Stimulated activated naive CD8-positive, alpha-beta T cell treated with anti-CD3 and anti-CD28 coated beads, Interleukin-15, amount 100 ng/mL, for 72 hours (primary cell): Measurements from ENCODE around the gene PPP1R10.

Experiments
- ATAC-seq: fragments of 150-1000 bp; cut with Tn5 transposase; 2 replicates; pipeline ENCODE4 v1.10.0; 2021; ENCODE audit warnings: mild to moderate bottlenecking, moderate library complexity
- DNase-seq, 2 donors: peaks; one replicate each; pipeline ENCODE4 v3.0.0; 2021 to 2022
- H3K27ac Mint-ChIP-seq, 2 donors: one replicate each; pipeline ENCODE4 v1.8.0; 2022; ENCODE audit warnings: mild to moderate bottlenecking in 2 of 2, mixed read lengths in 2 of 2, moderate library complexity in 2 of 2
- H3K27me3 Mint-ChIP-seq: one replicate; pipeline ENCODE4 v1.8.0; 2022; ENCODE audit warnings: mixed read lengths
- H3K4me1 Mint-ChIP-seq: one replicate; pipeline ENCODE4 v1.8.0; 2022; ENCODE audit warnings: mild to moderate bottlenecking, mixed read lengths
- H3K4me3 Mint-ChIP-seq, 2 donors: one replicate each; pipeline ENCODE4 v1.8.0; 2022; ENCODE audit warnings: mild to moderate bottlenecking in 2 of 2, mixed read lengths in 2 of 2, moderate library complexity in 1 of 2
- H3K9me3 Mint-ChIP-seq, 2 donors: one replicate each; pipeline ENCODE4 v1.8.0; 2022; ENCODE audit warnings: mixed read lengths in 2 of 2

The PPP1R10 gene

DNA sequence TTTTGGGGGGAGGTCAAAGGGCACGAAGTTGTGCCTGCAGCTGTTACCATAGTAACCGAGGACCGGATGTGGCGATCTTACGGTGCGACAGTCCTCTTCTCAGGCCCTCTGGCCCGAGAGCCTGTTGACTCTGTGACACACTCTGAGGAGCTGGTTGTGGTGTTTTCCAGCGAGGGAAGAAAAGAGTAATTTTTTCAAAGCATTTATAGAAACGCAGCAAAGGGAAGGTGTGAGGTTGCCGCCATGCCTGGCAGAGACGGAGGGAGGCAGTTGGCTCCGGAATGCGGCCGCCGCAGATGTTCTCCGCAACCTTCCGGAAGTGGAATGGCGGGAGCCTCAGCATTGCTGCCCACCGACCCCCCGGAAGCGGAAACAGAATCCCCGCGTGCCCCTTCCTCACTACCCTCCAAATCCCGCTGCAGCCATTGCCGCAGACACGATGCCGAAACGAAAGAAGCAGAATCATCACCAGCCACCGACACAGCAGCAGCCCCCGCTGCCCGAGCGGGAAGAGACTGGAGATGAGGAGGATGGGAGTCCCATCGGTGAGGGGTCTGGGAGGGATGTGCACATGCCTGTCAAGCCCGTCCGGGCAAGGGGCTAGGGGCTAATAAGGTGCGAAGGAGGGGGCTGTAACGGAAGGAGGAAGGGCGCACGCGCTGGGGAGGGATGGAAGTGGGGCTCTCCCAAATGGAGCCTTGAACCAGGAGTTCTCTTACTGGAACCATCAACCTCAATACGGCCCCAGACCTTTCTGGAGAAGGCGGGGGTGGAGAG, 59.9 kb downstream of the PPP1R10 start, which contains the start of gene PRR3:
Gene PRR3, plus strand, starts transcription at position 390 of the 777 bp plus-strand sequence. Its CDS starts 50 bp downstream, at position 440.
- Mint-ChIP-seq H3K4me3 (peak within 1 kb of the TSS; percentile 89 to 95), H3K4me1 (peaks cover 69% of the 10 kb centered on the region), H3K27me3 (no peaks in the 10 kb centered on the region), H3K9me3 (no peaks in the 10 kb centered on the region), H3K27ac (peak within 1 kb of the TSS; percentile 98 to 99)
- DNase-seq (peak; percentile 92 to 93), ATAC-seq (peak; percentile 87)

DNA sequence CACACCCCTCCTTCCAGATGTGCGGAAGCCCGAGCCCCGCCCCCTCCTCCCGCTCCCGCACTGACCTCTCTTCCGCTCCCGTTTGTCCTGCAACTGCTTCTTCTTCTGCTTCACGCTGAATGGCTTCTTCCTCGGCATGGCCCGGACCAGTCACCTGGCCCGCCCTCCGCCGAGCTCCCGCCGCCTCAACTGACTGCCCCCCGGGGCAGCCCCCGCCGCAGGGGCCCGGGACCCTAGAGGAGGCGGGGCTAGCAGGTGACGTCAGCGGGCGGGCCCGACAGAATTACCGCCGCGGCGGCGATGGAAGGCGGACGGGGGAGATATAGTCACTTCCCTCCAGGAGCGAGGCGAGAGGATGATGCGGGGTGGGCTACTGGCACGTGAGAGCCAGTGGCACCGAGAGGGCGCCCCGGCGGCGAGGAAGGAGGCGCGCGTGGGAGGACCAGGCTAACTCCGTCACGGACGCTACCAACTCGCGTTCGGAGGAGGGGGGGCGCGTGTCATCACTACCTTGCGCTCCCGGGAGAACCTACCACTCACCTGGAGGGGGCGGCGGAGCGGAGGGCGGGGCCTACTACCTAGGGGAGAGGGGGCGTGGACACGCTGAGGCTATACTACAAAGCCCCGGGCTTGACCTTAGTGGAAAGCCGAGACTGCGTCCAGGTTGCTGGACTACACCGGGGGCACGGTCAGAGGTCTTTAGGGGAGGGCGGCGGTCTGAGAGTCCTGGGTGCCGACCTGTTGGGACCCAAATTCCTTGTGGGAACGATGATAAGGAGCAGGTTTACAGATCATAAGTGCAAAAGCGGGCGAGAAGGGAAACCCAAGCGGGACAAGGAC, 60.8 kb downstream of the PPP1R10 start, which contains the start of gene GNL1:
Gene GNL1, minus strand, starts transcription at position 424 of the 840 bp plus-strand sequence. Its CDS starts 286 bp downstream, at position 138.
- no peaks in the 10 kb centered on the region for H3K27me3 Mint-ChIP-seq
- peaks cover 69% of the 10 kb centered on the region for H3K4me1 Mint-ChIP-seq
- peak; percentile 92 for ATAC-seq
- peak within 1 kb of the TSS; percentile 98 to 99 for H3K27ac Mint-ChIP-seq
- peak; percentile 99 to 100 for DNase-seq
- H3K4me3 Mint-ChIP-seq = peak within 1 kb of the TSS; percentile 89 to 95
- H3K9me3 Mint-ChIP-seq = no peaks in the 10 kb centered on the region

DNA sequence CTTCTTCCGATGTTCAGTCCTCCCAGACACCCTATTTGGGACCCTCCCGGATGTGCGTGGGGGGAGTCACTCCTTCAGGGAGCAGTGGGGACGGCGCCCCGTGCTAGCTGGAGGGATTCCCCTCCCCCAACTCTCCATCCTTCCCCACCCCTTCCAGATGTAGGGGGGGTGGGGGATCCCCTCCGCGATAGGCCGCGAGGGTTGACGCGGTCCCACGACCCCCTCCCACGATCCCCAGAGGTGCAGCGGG, 61.3 kb downstream of the PPP1R10 start:
- H3K4me1 Mint-ChIP-seq = peaks cover 69% of the 10 kb centered on the region
- ATAC-seq = no peak
- H3K27me3 Mint-ChIP-seq = no peaks in the 10 kb centered on the region
- DNase-seq = no peak
- peak overlapping the region; percentile 89 to 95 for H3K4me3 Mint-ChIP-seq
- H3K9me3 Mint-ChIP-seq = no peaks in the 10 kb centered on the region
- peak overlapping the region; percentile 98 to 99 for H3K27ac Mint-ChIP-seq

DNA sequence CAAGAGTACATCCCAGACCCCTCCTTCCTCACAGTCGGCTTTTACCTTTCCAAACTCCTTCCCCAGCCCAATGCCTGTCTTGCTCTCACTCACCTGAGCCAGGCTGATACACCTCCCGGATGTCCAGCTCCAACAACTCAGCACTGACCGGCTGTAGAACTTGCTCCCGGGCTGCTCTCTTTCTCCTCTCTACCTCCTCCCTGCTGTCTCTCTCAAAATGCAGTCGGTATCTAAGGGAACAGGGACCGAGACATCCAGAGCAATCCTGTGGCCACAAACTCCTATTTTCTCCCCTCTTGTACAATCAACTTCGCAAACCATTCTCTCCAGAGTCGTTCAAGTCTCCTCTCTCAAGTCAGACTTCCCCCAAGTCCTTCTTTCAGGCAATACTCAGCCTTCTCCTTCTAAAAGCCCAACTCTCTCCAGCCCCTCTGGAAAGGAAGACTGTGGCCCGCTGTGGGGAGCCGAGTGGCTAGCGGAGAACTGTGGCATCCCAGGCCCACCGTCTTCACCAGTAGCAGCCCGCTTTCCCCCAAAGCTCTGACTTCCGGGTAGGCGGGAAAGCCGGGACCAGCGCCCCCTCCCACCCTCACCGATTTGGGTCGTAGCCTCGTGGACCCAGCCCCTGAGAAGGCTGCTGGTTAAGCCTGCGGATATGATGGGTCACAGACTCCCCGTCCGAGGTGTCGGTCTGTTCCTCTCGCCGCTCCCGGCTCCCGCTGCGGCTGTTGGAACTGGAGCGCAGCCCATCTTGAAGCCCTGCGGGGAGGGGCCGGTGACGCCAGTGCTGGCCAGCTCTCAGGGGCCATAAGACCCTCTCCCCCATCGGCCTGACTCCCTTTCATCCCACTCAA, 61.9 kb downstream of the PPP1R10 start:
- H3K4me3 Mint-ChIP-seq = peak overlapping the region; percentile 89 to 95
- peaks cover 65% of the 10 kb centered on the region for H3K4me1 Mint-ChIP-seq
- DNase-seq (peak in 1 of 2 donors; percentile 16), ATAC-seq (no peak)
- H3K27me3 Mint-ChIP-seq = no peaks in the 10 kb centered on the region
- no peaks in the 10 kb centered on the region for H3K9me3 Mint-ChIP-seq
- peak overlapping the region; percentile 98 to 99 for H3K27ac Mint-ChIP-seq

DNA sequence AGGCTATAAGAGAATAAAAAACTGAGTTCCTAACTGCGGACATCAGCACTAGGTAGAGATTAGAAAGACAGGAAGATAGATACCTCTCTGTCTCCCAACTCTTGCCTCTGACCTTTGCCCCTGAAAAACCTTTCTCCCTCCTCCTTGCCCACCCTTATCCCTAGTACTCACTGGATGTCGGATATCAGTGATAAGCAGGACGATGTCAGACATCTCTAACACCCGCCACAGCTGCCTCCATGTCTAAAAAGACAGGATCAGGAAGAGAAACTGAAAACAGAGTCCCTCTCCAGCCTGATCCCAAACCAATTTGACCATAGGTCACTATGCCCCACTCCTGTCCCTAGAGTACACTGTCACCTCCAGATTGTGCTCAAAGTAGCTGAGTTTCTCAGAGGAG, 62.6 kb downstream of the PPP1R10 start:
- Mint-ChIP-seq H3K9me3 (no peaks in the 10 kb centered on the region), H3K27ac (no peak overlapping the region), H3K4me3 (peak overlapping the region in 1 of 2 donors; percentile 89), H3K4me1 (peaks cover 58% of the 10 kb centered on the region), H3K27me3 (no peaks in the 10 kb centered on the region)
- DNase-seq (no peak), ATAC-seq (no peak)
